Effector CD4-positive, alpha-beta T cell (primary cell): ENCODE data around the gene ZNF552.
"Not testable (repeated sequence)": the region's sequence is repeated elsewhere in the genome, so short reads cannot be mapped to it uniquely, and the experiment has no call there.

ENCODE experiments used
- DNase-seq: peaks from one replicate; pipeline ENCODE4 v3.0.0-alpha.2; 2020
- total RNA-seq: gene quantifications from one replicate; lab custom pipeline; 2026; lab: John Stamatoyannopoulos, UW

The ZNF552 gene
- total RNA-seq: 20.5 reads per million, percentile 47 among the genes with 10 or more reads in this experiment

- peak; percentile 76 for DNase-seq
These were observed at the start of gene ZNF552 for GRCh38 chr19:57814505-57815246. TSS of gene ZNF552 (minus strand) at chr19:57814913. CDS start at chr19:57814743, 170 bp downstream.

GRCh38 chr19:57862351-57862750 is 47.6 kb upstream of the ZNF552 start:
- DNase-seq: not testable (repeated sequence)

- DNase-seq: not testable (repeated sequence)
These were observed 39.4 kb upstream of the ZNF552 start for GRCh38 chr19:57854117-57854516.

GRCh38 chr19:57851812-57852603 is 37.3 kb upstream of the ZNF552 start:
- not testable (repeated sequence) for DNase-seq

GRCh38 chr19:57850553-57851017 is 35.9 kb upstream of the ZNF552 start:
- DNase-seq: no peak

- DNase-seq: peak; percentile 80
These were observed 35.2 kb upstream of the ZNF552 start, which contains the start of gene ZNF587 for GRCh38 chr19:57849666-57850473. TSS of gene ZNF587 (plus strand) at chr19:57849859. CDS start at chr19:57850039, 180 bp downstream.

- not testable (repeated sequence) for DNase-seq
These were observed 34.5 kb upstream of the ZNF552 start for GRCh38 chr19:57849162-57849665.

- not testable (repeated sequence) for DNase-seq
These were observed 32.5 kb upstream of the ZNF552 start for GRCh38 chr19:57847164-57847563.

GRCh38 chr19:57841122-57841763 is 26.5 kb upstream of the ZNF552 start:
- DNase-seq: no peak

GRCh38 chr19:57838622-57839191 is 24.0 kb upstream of the ZNF552 start:
- DNase-seq: not testable (repeated sequence)

- not testable (repeated sequence) for DNase-seq
These were observed 22.3 kb upstream of the ZNF552 start for GRCh38 chr19:57836991-57837390.

- DNase-seq: peak; percentile 17
These were observed 15.4 kb upstream of the ZNF552 start, which contains the start of gene ZNF587B for GRCh38 chr19:57830071-57830602. TSS of gene ZNF587B (plus strand) at chr19:57830299. CDS start at chr19:57830529, 230 bp downstream.

- DNase-seq: no peak
These were observed 14.6 kb upstream of the ZNF552 start for GRCh38 chr19:57829316-57829715.

GRCh38 chr19:57825511-57825910 is 10.8 kb upstream of the ZNF552 start:
- DNase-seq: no peak

GRCh38 chr19:57823608-57824007 is 8.9 kb upstream of the ZNF552 start:
- not testable (repeated sequence) for DNase-seq

GRCh38 chr19:57823155-57823554 is 8.4 kb upstream of the ZNF552 start:
- not testable (repeated sequence) for DNase-seq

- not testable (repeated sequence) for DNase-seq
These were observed 6.8 kb upstream of the ZNF552 start for GRCh38 chr19:57821501-57821900.

- not testable (repeated sequence) for DNase-seq
These were observed 6.4 kb upstream of the ZNF552 start for GRCh38 chr19:57821095-57821494.

GRCh38 chr19:57820599-57820998 is 5.9 kb upstream of the ZNF552 start:
- no peak for DNase-seq

GRCh38 chr19:57819475-57820148 is 4.9 kb upstream of the ZNF552 start:
- DNase-seq: peak; percentile 76
